ENCODE measurements around the gene EFS.
"Not testable (repeated sequence)": the region's sequence is repeated elsewhere in the genome, so short reads cannot be mapped to it uniquely, and the experiment has no call there.

The EFS gene

GRCh38 chr14:23365036-23365731 lies at the start of gene EFS:
Gene EFS (minus strand): TSS chr14:23365172. CDS start chr14:23365025, 147 bp downstream.
- DNase-seq, result no peak

- DNase-seq, result no peak
Observed at GRCh38 chr14:23414254-23414653, 49.3 kb upstream of the EFS start.

GRCh38 chr14:23413681-23414080 lies 48.7 kb upstream of the EFS start:
- DNase-seq, result no peak

- no peak for DNase-seq
Observed at GRCh38 chr14:23411563-23412525, 46.9 kb upstream of the EFS start.

GRCh38 chr14:23409966-23410635 lies 45.1 kb upstream of the EFS start:
- no peak for DNase-seq

- no peak for DNase-seq
Observed at GRCh38 chr14:23409475-23409874, 44.5 kb upstream of the EFS start.

GRCh38 chr14:23408307-23408630 lies 43.3 kb upstream of the EFS start:
- no peak for DNase-seq

GRCh38 chr14:23407516-23408306 lies 42.7 kb upstream of the EFS start, which contains the start of gene MYH6:
Gene MYH6 (minus strand): TSS chr14:23408273. CDS start chr14:23407223, 1,050 bp downstream.
- no peak for DNase-seq

GRCh38 chr14:23406725-23407355 lies 41.9 kb upstream of the EFS start:
- DNase-seq, result no peak

- no peak for DNase-seq
Observed at GRCh38 chr14:23406244-23406643, 41.3 kb upstream of the EFS start.

- DNase-seq, result no peak
Observed at GRCh38 chr14:23405516-23406025, 40.6 kb upstream of the EFS start.

- DNase-seq, result no peak
Observed at GRCh38 chr14:23405096-23405495, 40.1 kb upstream of the EFS start.

- DNase-seq, result no peak
Observed at GRCh38 chr14:23404331-23404900, 39.4 kb upstream of the EFS start.

GRCh38 chr14:23403908-23404307 lies 38.9 kb upstream of the EFS start:
- no peak for DNase-seq

- no peak for DNase-seq
Observed at GRCh38 chr14:23403139-23403438, 38.1 kb upstream of the EFS start.

- no peak for DNase-seq
Observed at GRCh38 chr14:23402296-23403138, 37.5 kb upstream of the EFS start.

- DNase-seq, result no peak
Observed at GRCh38 chr14:23401291-23401690, 36.3 kb upstream of the EFS start.

GRCh38 chr14:23400496-23401149 lies 35.7 kb upstream of the EFS start:
- not testable (repeated sequence) for DNase-seq

GRCh38 chr14:23399591-23399990 lies 34.6 kb upstream of the EFS start:
- DNase-seq, result no peak

- DNase-seq, result no peak
Observed at GRCh38 chr14:23399136-23399535, 34.2 kb upstream of the EFS start.

All from activated CD4-positive, alpha-beta T cell treated with anti-CD3 and anti-CD28 coated beads for 4 hours (primary cell).